Tibial nerve (tissue), 4 donors: Measurements from ENCODE around the gene IL12B. TPM values are rescaled to one million over a fixed set of nuclear protein-coding genes. Genes with fewer than 3 reads are reported as not detected.
A peak's percentile ranks its signal among the peaks of the same experiment; 100 is the strongest.

Source experiments
- DNase-seq, 2 donors: peaks; one replicate each; pipeline ENCODE4 v3.0.0-alpha.2; 2019; ENCODE audit warnings: low spot score in 2 of 2
- H3K27ac ChIP-seq, 4 donors: fragments of 200-600 bp; sonication (generic) in 3 of 4; one replicate each; pipeline ENCODE4 v1.5.1; 2017 to 2019; ENCODE audit warnings: mild to moderate bottlenecking in 1 of 4
- H3K27me3 ChIP-seq, 2 donors: fragments of 200-600 bp; sonication (generic) in 1 of 2; one replicate each; pipeline versions ENCODE4 v1.5.1 to v1.6.0; 2017 to 2019
- H3K36me3 ChIP-seq, 3 donors: fragments of 200-600 bp; sonication (generic); one replicate each; pipeline ENCODE4 v1.5.1; 2018 to 2019
- H3K4me1 ChIP-seq, 4 donors: fragments of 200-600 bp; sonication (generic) in 3 of 4; one replicate each; pipeline ENCODE4 v1.5.1; 2017 to 2019
- H3K4me3 ChIP-seq, 4 donors: fragments of 200-600 bp; sonication (generic) in 3 of 4; one replicate each; pipeline ENCODE4 v1.5.1; 2017 to 2019; ENCODE audit warnings: mild to moderate bottlenecking in 1 of 4, moderate library complexity in 1 of 4
- H3K9me3 ChIP-seq, 4 donors: fragments of 200-600 bp; sonication (generic) in 3 of 4; one replicate each; pipeline ENCODE4 v1.5.1; 2017 to 2019
- CTCF ChIP-seq, 5 experiments: fragments of 200-600 bp in 3 of 5; fragments of 450-650 bp in 2 of 5; sonication (generic) in 3 of 5; IDR thresholded peaks; one replicate each; pipeline ENCODE4 v1.5.1; 2016 to 2019; ENCODE audit warnings: antibody characterized with exemption in 5 of 5, mild to moderate bottlenecking in 3 of 5, moderate library complexity in 2 of 5
- EP300 ChIP-seq, 2 donors: sonication (generic); formaldehyde crosslinking; IDR thresholded peaks; one replicate each; pipeline ENCODE4 v1.6.1; 2017; ENCODE audit warnings: antibody characterized with exemption in 2 of 2, mild to moderate bottlenecking in 1 of 2
- POLR2A ChIP-seq, 2 donors: fragments of 450-650 bp; IDR thresholded peaks; one replicate each; pipeline ENCODE4 v1.6.1; 2017; ENCODE audit warnings: antibody characterized with exemption in 2 of 2, mild to moderate bottlenecking in 2 of 2, moderate library complexity in 2 of 2
- WGBS, 2 donors: methylation state at CpG; one replicate each; pipeline ENCODE4 v1.1.5; 2018; 5-methylcytosine and 5-hydroxymethylcytosine counted together
- total RNA-seq, 4 donors: library from RNA; depleted of rRNA; stranded (reverse); fragments of >200 nt; gene quantifications; one replicate each; pipeline ENCODE4 v1.1.0, GENCODE V29; 2016

The IL12B gene
- total RNA-seq, 4 donors from 2014 or later = not detected

- TF ChIP-seq EP300 (IDR thresholded peaks at IDR 0.05) = no peak
- peak; percentile 55 to 68 (median 58) for TF ChIP-seq CTCF (IDR thresholded peaks at IDR 0.05)
- H3K27me3 ChIP-seq = peaks cover 0 to 46% of the 10 kb centered on the region in 2 donors
- 6 to 7% methylated on average over 43 to 47 of the region's 50 CpGs for WGBS, 2 donors
Measured at GRCh38 chr5:159331093-159331973, 1.0 kb upstream of the IL12B start.

GRCh38 chr5:159324986-159325385 lies 5.3 kb downstream of the IL12B start:
- no peak for DNase-seq
- no peaks in the 10 kb centered on the region for H3K4me1 ChIP-seq
- no peak overlapping the region for H3K27ac ChIP-seq
- no peak for TF ChIP-seq POLR2A (IDR thresholded peaks at IDR 0.05)
- TF ChIP-seq CTCF (IDR thresholded peaks at IDR 0.05) = no peak
- TF ChIP-seq EP300 (IDR thresholded peaks at IDR 0.05) = no peak
- H3K9me3 ChIP-seq = no peaks in the 10 kb centered on the region
- H3K4me3 ChIP-seq = no peak overlapping the region
- WGBS, 2 donors = 56 to 68% methylated on average over 4 of the region's 4 CpGs
- H3K27me3 ChIP-seq = peaks cover 0 to 29% of the 10 kb centered on the region in 2 donors
- H3K36me3 ChIP-seq = no peaks in the 10 kb centered on the region

More at GRCh38 chr5:159331093-159331973, 1.0 kb upstream of the IL12B start:
- DNase-seq = peak; percentile 28 to 66
- Histone ChIP-seq H3K4me3 (peak overlapping the region; percentile 3 to 49 (median 26)), H3K36me3 (no peaks in the 10 kb centered on the region), H3K4me1 (peaks cover 0 to 12% (median 0%) of the 10 kb centered on the region in 4 donors), H3K27ac (no peak overlapping the region), H3K9me3 (no peaks in the 10 kb centered on the region)

GRCh38 chr5:159324102-159324755 lies 6.1 kb downstream of the IL12B start:
- no peaks in the 10 kb centered on the region for H3K4me1 ChIP-seq
- H3K27me3 ChIP-seq = peaks cover 0 to 21% of the 10 kb centered on the region in 2 donors
- H3K4me3 ChIP-seq = no peak overlapping the region
- H3K27ac ChIP-seq = no peak overlapping the region
- TF ChIP-seq CTCF (IDR thresholded peaks at IDR 0.05) (no peak), POLR2A (IDR thresholded peaks at IDR 0.05) (no peak), EP300 (IDR thresholded peaks at IDR 0.05) (no peak)
- no peak for DNase-seq
- no peaks in the 10 kb centered on the region for H3K36me3 ChIP-seq
- no peaks in the 10 kb centered on the region for H3K9me3 ChIP-seq
- WGBS, 2 donors = 94 to 97% methylated on average over 3 of the region's 3 CpGs

GRCh38 chr5:159322180-159322579 lies 8.1 kb downstream of the IL12B start:
- DNase-seq = no peak
- Histone ChIP-seq H3K36me3 (no peaks in the 10 kb centered on the region), H3K27ac (no peak overlapping the region), H3K27me3 (peaks cover 0 to 3% of the 10 kb centered on the region in 2 donors), H3K4me1 (no peaks in the 10 kb centered on the region), H3K4me3 (no peak overlapping the region), H3K9me3 (no peaks in the 10 kb centered on the region)
- no peak for TF ChIP-seq POLR2A (IDR thresholded peaks at IDR 0.05)
- 85 to 89% methylated on average over 6 of the region's 6 CpGs for WGBS, 2 donors

- WGBS, 2 donors = 61 to 70% methylated on average over 2 of the region's 2 CpGs
- Histone ChIP-seq H3K9me3 (no peaks in the 10 kb centered on the region), H3K4me1 (no peaks in the 10 kb centered on the region), H3K27me3 (no peaks in the 10 kb centered on the region), H3K27ac (no peak overlapping the region), H3K36me3 (no peaks in the 10 kb centered on the region), H3K4me3 (no peak overlapping the region)
- no peak for DNase-seq
- TF ChIP-seq EP300 (IDR thresholded peaks at IDR 0.05) (no peak), POLR2A (IDR thresholded peaks at IDR 0.05) (no peak), CTCF (IDR thresholded peaks at IDR 0.05) (no peak)
Measured at GRCh38 chr5:159319832-159320231, 10.5 kb downstream of the IL12B start.
